ENCODE data around the gene SLC5A6.
"Not testable (repeated sequence)": the region's sequence is repeated elsewhere in the genome, so short reads cannot be mapped to it uniquely, and the experiment has no call there.

Gene SLC5A6

GRCh38 chr2:27208486-27209050 lies 3.5 kb downstream of the SLC5A6 start:
- no peak for DNase-seq (ENCODE audit: extremely low read depth in 1 of 2, low read depth in 1 of 2)

GRCh38 chr2:27206346-27206745 lies 5.7 kb downstream of the SLC5A6 start:
- DNase-seq (ENCODE audit: extremely low read depth in 1 of 2, low read depth in 1 of 2): no peak

- DNase-seq (ENCODE audit: extremely low read depth in 1 of 2, low read depth in 1 of 2): no peak
These were observed 6.9 kb downstream of the SLC5A6 start for GRCh38 chr2:27205206-27205605.

GRCh38 chr2:27204566-27204965 lies 7.5 kb downstream of the SLC5A6 start:
- DNase-seq (ENCODE audit: extremely low read depth in 1 of 2, low read depth in 1 of 2): no peak

GRCh38 chr2:27203741-27204140 lies 8.3 kb downstream of the SLC5A6 start:
- DNase-seq (ENCODE audit: extremely low read depth in 1 of 2, low read depth in 1 of 2): no peak

GRCh38 chr2:27202854-27203253 lies 9.2 kb downstream of the SLC5A6 start:
- no peak for DNase-seq (ENCODE audit: extremely low read depth in 1 of 2, low read depth in 1 of 2)

GRCh38 chr2:27201675-27202074 lies 10.4 kb downstream of the SLC5A6 start:
- no peak for DNase-seq (ENCODE audit: extremely low read depth in 1 of 2, low read depth in 1 of 2)

GRCh38 chr2:27199241-27199640 lies 12.8 kb downstream of the SLC5A6 start:
- DNase-seq (ENCODE audit: extremely low read depth in 1 of 2, low read depth in 1 of 2): no peak

- no peak for DNase-seq (ENCODE audit: extremely low read depth in 1 of 2, low read depth in 1 of 2)
These were observed 13.4 kb downstream of the SLC5A6 start for GRCh38 chr2:27198627-27199026.

- DNase-seq (ENCODE audit: extremely low read depth in 1 of 2, low read depth in 1 of 2): not testable (repeated sequence)
These were observed 14.0 kb downstream of the SLC5A6 start for GRCh38 chr2:27198068-27198467.

GRCh38 chr2:27195799-27196198 lies 16.3 kb downstream of the SLC5A6 start:
- not testable (repeated sequence) for DNase-seq (ENCODE audit: extremely low read depth in 1 of 2, low read depth in 1 of 2)

GRCh38 chr2:27194538-27195354 lies 17.3 kb downstream of the SLC5A6 start:
- DNase-seq (ENCODE audit: extremely low read depth in 1 of 2, low read depth in 1 of 2): no peak

GRCh38 chr2:27191070-27191829 lies 20.8 kb downstream of the SLC5A6 start:
- no peak for DNase-seq (ENCODE audit: extremely low read depth in 1 of 2, low read depth in 1 of 2)

GRCh38 chr2:27189989-27190388 lies 22.1 kb downstream of the SLC5A6 start:
- DNase-seq (ENCODE audit: extremely low read depth in 1 of 2, low read depth in 1 of 2): no peak

GRCh38 chr2:27186613-27187345 lies 25.3 kb downstream of the SLC5A6 start:
- no peak for DNase-seq (ENCODE audit: extremely low read depth in 1 of 2, low read depth in 1 of 2)

GRCh38 chr2:27185331-27186026 lies 26.6 kb downstream of the SLC5A6 start:
- no peak for DNase-seq (ENCODE audit: extremely low read depth in 1 of 2, low read depth in 1 of 2)

GRCh38 chr2:27184115-27184514 lies 28.0 kb downstream of the SLC5A6 start:
- no peak for DNase-seq (ENCODE audit: extremely low read depth in 1 of 2, low read depth in 1 of 2)

GRCh38 chr2:27182346-27182745 lies 29.7 kb downstream of the SLC5A6 start:
- DNase-seq (ENCODE audit: extremely low read depth in 1 of 2, low read depth in 1 of 2): no peak

- no peak for DNase-seq (ENCODE audit: extremely low read depth in 1 of 2, low read depth in 1 of 2)
These were observed 32.6 kb downstream of the SLC5A6 start for GRCh38 chr2:27179344-27180000.

GRCh38 chr2:27178469-27178868 lies 33.6 kb downstream of the SLC5A6 start:
- DNase-seq (ENCODE audit: extremely low read depth in 1 of 2, low read depth in 1 of 2): no peak
